ENCODE data around the gene CDK14.

CDK14 gene

DNA sequence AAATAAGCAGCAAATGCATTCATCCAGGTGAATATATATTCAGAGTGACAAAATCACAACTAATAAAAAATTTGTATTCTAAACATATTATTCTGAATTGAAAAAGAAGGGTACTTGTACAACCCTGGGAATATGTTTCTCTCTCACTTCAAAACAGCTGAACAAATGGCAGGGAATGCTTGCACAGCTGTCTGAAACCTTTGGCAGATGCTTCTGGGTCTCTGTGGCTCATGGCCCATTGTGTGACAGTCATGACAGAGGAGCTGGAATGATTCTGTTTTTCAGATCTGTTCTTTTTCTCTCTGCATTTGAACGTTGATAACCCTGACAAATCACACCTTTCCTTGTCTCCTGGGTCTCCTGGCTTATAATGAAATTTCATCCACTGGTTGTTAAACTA lies 392.4 kb downstream of the CDK14 start:
- in situ Hi-C loops (cut with MboI; ENCODE audit: low sequenced_read_pairs), result no loop called here

DNA sequence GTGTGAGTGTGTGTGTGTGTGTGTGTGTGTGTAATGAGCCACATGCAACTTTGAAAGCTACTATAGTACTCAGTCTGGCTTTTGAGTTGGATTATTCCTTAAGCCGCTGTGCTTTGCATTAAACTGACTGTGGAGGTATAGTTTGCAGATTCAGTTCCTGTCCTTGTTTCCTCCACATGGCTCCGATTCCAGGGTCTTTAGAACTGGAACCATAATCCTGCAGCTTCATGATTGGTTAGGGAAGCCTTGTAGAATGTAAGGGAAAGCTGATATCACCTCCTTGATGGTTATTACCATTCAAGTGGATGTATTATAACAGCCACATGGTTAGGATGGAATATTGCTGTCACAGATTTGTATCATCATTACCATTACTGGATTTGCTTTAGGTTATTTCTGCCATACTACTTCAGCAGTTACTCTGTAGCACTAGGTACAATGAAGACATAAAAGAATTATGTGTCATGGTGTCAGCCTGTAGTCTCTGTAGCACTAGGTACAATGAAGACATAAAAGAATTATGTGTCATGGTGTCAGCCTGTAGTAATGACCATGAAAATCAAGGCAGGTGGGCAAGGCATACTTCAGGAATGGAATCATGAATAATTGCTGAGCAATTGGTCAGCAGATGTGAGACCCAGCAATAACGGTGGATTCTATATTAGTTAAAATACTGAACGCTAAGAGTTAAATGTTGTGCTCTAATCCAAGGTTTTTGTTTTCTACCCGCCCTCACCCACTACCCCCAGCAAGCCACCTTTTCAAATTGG lies 393.1 kb downstream of the CDK14 start:
- in situ Hi-C loops (cut with MboI; ENCODE audit: low sequenced_read_pairs), result no loop called here

- in situ Hi-C loops (cut with MboI; ENCODE audit: low sequenced_read_pairs), result no loop called here
These were observed 398.0 kb downstream of the CDK14 start for GRCh38 chr7:90994121-90994520.

- in situ Hi-C loops (cut with MboI; ENCODE audit: low sequenced_read_pairs), result no loop called here
These were observed 398.5 kb downstream of the CDK14 start for GRCh38 chr7:90994601-90995000.

- in situ Hi-C loops (cut with MboI; ENCODE audit: low sequenced_read_pairs), result no loop called here
These were observed 399.9 kb downstream of the CDK14 start for GRCh38 chr7:90995996-90996395.

DNA sequence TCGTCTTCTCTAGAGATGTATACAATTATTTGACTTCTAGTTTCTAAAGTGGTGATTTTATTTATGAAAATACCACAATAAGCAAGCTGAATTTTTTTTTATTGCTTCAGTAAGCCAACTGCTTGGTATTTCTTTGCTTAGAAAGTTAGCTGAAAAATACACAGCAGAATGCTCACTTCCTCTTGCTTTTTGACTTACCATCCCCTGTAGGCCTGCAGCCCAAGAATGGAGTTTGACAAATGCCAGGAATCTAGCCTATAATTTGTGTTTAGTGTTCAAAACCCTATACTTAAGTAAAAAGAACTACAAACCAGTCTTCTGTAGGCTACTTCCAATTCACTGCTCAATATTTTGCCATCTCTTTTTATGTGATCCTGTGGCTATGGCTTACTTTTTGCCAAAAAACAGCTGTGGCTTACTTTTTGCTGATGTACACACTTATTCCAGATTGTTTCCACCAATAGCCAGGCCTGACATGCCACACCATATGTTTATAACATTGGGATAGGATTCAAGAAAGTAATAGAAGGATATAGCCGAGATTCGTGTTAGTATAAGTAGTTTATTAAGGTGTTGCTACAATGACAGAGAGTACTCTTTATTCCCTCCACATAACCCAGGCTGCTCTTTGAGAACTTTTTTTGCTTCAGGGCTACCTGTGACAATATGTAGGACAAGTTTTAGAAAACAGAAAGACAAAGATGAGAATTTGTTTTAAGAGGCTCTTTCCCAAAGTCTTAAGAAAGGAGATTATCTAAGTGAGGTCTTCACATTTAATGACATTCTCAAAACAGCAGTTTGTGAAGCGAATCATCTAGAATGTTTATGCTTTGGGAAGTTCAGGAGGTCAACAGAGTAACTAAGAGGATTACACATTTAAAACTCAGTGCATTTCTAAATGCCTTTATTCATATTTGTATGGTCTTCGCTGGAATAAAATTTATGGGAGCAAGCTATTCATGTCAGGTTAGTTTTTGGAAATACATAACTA lies 404.2 kb downstream of the CDK14 start:
- in situ Hi-C loops (cut with MboI; ENCODE audit: low sequenced_read_pairs), result no loop called here

DNA sequence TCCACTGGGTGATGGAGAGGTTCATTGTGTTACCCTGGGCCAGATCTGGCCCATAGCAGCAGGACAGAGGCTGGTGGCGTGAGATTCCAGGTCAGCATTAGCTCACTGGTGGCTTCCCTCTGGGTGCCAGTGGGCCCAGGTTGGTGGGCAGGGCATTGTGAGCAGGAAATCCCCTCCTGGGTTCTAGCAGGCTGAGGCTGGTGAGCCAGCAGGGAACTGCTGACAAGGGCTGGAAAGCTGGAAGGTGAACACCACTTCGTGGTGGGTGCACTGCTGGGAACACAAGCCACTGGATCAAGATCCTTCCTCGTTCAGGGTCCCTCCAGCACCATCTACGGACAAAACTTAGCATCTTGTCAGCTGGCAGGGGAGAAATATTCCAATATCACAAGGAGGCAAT lies 408.9 kb downstream of the CDK14 start:
- in situ Hi-C loops (cut with MboI; ENCODE audit: low sequenced_read_pairs), result no loop called here

GRCh38 chr7:91005841-91006240 lies 409.7 kb downstream of the CDK14 start:
- in situ Hi-C loops (cut with MboI; ENCODE audit: low sequenced_read_pairs), result no loop called here

GRCh38 chr7:91007371-91007770 lies 411.2 kb downstream of the CDK14 start:
- in situ Hi-C loops (cut with MboI; ENCODE audit: low sequenced_read_pairs), result no loop called here

DNA sequence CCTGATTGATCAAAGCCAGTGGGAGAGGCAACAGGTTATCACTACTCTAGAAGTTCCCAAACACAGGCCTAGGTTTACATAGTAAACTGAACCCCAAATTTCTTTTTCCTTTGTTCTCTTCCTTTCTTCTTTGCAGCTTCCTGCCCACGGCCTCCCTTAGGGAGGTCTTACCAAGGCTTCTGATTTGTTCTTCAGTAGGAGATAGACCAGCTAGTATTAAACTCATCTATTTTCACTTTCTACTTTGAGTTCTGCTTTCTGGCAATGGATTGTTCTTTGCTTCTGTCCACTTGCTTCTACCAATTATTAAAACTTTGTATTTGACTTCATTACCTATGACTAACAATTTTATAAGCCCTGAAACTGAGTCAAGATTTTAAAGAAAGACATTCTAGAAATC lies 417.0 kb downstream of the CDK14 start:
- in situ Hi-C loops (cut with MboI; ENCODE audit: low sequenced_read_pairs), result no loop called here

DNA sequence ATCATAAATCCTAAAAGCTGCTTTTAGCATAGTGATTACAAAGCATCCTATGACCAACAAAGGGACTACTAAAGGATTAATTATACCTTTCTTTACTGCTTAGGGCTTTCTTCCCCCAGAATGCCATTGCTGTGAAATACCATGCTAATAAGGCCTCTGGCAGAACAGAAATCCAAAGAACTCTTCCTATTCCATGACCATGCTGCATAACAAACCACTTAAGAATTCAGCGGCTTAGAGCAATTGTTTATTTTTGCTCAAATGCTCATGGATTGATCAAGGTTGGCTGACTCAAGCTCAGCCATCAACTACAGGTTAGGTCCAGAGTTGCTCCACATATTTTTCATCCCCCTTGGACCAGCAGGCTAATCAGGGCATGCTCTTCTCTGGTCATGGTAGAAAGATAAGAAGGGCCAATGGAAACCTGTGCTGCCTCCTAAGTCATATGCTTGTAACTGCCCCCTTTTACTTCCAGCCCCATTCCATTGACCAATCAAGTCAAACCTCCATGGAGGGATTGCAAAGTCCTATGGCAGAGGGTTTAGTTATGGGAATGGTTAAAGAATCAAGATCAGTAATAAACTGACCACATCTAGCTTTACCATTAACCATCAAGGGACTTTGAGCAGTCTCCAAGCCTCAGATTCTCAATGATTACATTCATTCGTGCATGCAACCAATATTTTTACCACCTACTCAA lies 423.7 kb downstream of the CDK14 start:
- in situ Hi-C loops (cut with MboI; ENCODE audit: low sequenced_read_pairs), result no loop called here

DNA sequence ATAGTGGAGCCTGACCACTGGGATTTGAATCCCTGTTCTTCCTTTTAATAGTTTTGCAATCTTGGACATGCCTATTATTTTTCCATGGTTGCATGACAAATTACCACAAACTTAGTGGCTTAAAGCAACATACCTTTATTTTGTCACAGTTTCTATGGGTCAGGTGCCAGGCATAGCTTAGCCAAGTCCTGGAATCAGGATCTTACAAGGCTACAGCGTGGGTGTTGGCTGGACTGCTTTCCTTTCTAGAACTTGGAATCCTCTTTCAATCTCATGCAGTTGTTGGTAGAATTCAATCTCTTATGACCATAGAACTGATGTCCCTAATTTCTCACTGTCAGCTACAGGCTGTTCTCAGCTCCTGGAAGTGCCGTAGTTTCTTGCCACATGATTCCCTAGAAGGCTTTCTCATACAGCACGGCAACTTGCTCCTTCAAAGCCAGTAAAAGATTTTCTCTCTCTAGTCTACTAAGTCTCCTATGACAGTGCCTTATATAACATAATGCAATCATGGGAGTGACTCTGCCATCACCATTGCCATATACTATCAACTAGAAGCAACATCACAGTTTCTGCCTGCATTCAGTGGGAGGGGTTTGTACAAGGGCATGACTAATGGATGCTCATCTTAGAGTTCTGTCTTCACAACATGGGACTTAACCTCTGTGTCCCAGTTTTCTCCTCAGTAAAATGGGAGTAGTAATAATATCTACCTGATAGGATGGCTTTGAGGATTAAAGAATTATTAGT lies 424.7 kb downstream of the CDK14 start:
- in situ Hi-C loops (cut with MboI; ENCODE audit: low sequenced_read_pairs), result no loop called here

DNA sequence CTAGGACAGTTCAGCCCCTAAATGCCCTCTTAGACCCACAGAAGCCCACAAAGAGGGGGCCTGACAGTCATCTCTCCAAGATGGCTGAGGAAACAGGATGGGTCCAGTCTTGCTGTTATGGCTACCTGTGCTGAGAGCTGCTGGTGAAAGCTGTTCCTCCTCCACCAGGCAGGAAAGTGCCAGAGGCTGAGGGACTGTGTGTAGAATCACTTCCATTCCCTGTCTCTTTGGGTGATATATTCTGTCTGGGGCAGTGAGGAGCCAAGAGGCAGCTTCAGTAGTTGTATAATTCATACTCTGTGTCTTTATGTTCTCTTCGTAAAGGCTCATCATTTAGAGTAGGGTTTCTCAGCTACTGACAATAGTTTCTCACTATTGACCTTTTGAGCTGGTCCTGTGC lies 425.8 kb downstream of the CDK14 start:
- in situ Hi-C loops (cut with MboI; ENCODE audit: low sequenced_read_pairs), result no loop called here

DNA sequence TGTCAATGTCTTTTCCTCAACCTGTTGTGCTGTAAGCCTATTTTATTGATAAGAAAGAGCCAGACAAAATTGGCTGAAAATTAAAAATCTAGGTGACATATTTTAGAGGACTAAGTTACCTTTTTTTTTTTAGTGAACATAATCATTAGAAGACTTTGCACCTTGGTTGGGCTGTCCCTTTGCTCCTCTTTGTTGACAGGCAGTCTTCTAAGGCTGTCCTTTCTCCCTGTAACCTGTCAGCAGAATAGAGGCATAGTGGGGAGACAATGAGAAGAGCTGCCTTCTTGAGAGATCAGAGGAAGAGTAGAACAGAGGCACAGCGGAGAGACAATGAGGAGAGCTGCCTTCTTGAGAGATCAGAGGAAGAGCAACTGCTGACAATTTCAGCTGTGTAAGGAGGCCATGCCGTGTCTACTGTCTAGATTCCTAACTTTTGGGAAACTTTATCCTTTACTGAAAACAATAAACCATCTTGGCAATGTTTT lies 429.8 kb downstream of the CDK14 start:
- in situ Hi-C loops (cut with MboI; ENCODE audit: low sequenced_read_pairs), result no loop called here

GRCh38 chr7:91029688-91030087 lies 433.6 kb downstream of the CDK14 start:
- in situ Hi-C loops (cut with MboI; ENCODE audit: low sequenced_read_pairs), result no loop called here

- in situ Hi-C loops (cut with MboI; ENCODE audit: low sequenced_read_pairs), result no loop called here
These were observed 434.7 kb downstream of the CDK14 start for GRCh38 chr7:91030680-91031380.

GRCh38 chr7:91031757-91032156 lies 435.6 kb downstream of the CDK14 start:
- in situ Hi-C loops (cut with MboI; ENCODE audit: low sequenced_read_pairs), result no loop called here

- in situ Hi-C loops (cut with MboI; ENCODE audit: low sequenced_read_pairs), result no loop called here
These were observed 437.5 kb downstream of the CDK14 start for GRCh38 chr7:91033574-91033973.

- in situ Hi-C loops (cut with MboI; ENCODE audit: low sequenced_read_pairs), result no loop called here
These were observed 438.6 kb downstream of the CDK14 start for GRCh38 chr7:91034459-91035368.
